ENCODE data around the gene SPOCK2.

Gene SPOCK2

GRCh38 chr10:72087392-72087968, 871 bp downstream of the SPOCK2 start:
- peak; percentile 25 for DNase-seq (ENCODE audit: low spot score)

GRCh38 chr10:72086466-72087391, 1.6 kb downstream of the SPOCK2 start:
- DNase-seq (ENCODE audit: low spot score), result peak; percentile 2

GRCh38 chr10:72085864-72086465, 2.4 kb downstream of the SPOCK2 start:
- peak; percentile 2 for DNase-seq (ENCODE audit: low spot score)

- peak; percentile 2 for DNase-seq (ENCODE audit: low spot score)
Observed at GRCh38 chr10:72085166-72085565, 3.2 kb downstream of the SPOCK2 start.

GRCh38 chr10:72083790-72084459, 4.4 kb downstream of the SPOCK2 start:
- no peak for DNase-seq (ENCODE audit: low spot score)

- DNase-seq (ENCODE audit: low spot score), result no peak
Observed at GRCh38 chr10:72082856-72083789, 5.2 kb downstream of the SPOCK2 start.

GRCh38 chr10:72081772-72082590, 6.4 kb downstream of the SPOCK2 start:
- DNase-seq (ENCODE audit: low spot score), result no peak

- no peak for DNase-seq (ENCODE audit: low spot score)
Observed at GRCh38 chr10:72081210-72081609, 7.1 kb downstream of the SPOCK2 start.

GRCh38 chr10:72080042-72080975, 8.0 kb downstream of the SPOCK2 start:
- DNase-seq (ENCODE audit: low spot score), result no peak

- DNase-seq (ENCODE audit: low spot score), result no peak
Observed at GRCh38 chr10:72079356-72079755, 9.0 kb downstream of the SPOCK2 start.

- DNase-seq (ENCODE audit: low spot score), result no peak
Observed at GRCh38 chr10:72077275-72077990, 10.9 kb downstream of the SPOCK2 start.

GRCh38 chr10:72076756-72077155, 11.6 kb downstream of the SPOCK2 start:
- DNase-seq (ENCODE audit: low spot score), result no peak

GRCh38 chr10:72075376-72076115, 12.8 kb downstream of the SPOCK2 start:
- no peak for DNase-seq (ENCODE audit: low spot score)

GRCh38 chr10:72074574-72075375, 13.6 kb downstream of the SPOCK2 start:
- no peak for DNase-seq (ENCODE audit: low spot score)

- DNase-seq (ENCODE audit: low spot score), result no peak
Observed at GRCh38 chr10:72073708-72074573, 14.4 kb downstream of the SPOCK2 start.

- DNase-seq (ENCODE audit: low spot score), result no peak
Observed at GRCh38 chr10:72072639-72073038, 15.7 kb downstream of the SPOCK2 start.

Measured in GM03348 (cell line).